ENCODE data around the gene GRID1.

Gene GRID1

GRCh38 chr10:85868627-85869499, 497.7 kb downstream of the GRID1 start:
- Mint-ChIP-seq H3K9me3 (no peaks in the 10 kb centered on the region), H3K27ac (no peak overlapping the region), H3K36me3 (ENCODE audit: low read depth) (no peaks in the 10 kb centered on the region), H3K4me3 (no peak overlapping the region), H3K27me3 (ENCODE audit: low read depth) (no peaks in the 10 kb centered on the region), H3K4me1 (ENCODE audit: low read depth) (no peaks in the 10 kb centered on the region)

DNA sequence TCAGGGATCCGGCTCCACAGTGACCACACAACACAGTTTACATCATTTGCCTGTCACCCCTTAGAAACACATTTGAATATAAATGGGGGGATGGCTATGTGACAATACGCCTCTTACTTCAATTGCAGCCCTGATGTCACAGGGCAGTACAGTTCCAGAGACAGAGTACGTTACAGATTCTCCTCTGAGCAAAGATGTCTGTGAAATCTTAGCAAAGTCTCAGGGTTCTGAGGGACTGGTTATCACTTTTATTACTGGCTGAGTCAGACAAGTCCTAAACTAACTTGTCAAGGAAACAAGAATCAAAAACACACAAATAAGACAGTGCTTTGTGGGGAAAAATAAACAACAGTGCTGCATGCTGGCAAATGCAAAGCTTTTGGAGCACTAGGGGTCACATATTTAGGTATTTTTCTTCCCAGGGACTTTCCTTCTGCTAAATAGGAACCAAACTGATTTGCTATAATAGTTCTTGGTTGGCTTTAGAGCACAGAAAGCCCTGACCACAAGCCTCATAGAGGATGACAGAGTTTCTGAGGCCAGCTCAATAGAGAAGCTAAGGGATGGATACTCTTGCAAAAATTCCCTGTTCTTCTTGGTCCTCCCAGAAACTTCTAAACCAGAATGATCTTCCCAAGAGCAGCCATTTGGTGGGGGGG, 501.6 kb downstream of the GRID1 start:
- H3K36me3 Mint-ChIP-seq (ENCODE audit: low read depth): no peaks in the 10 kb centered on the region
- no peak overlapping the region for H3K27ac Mint-ChIP-seq
- no peaks in the 10 kb centered on the region for H3K4me1 Mint-ChIP-seq (ENCODE audit: low read depth)
- H3K27me3 Mint-ChIP-seq (ENCODE audit: low read depth): no peaks in the 10 kb centered on the region
- H3K4me3 Mint-ChIP-seq: no peak overlapping the region
- H3K9me3 Mint-ChIP-seq: no peaks in the 10 kb centered on the region

GRCh38 chr10:85864173-85864549, 502.4 kb downstream of the GRID1 start:
- Mint-ChIP-seq H3K9me3 (no peaks in the 10 kb centered on the region), H3K27ac (no peak overlapping the region), H3K4me1 (ENCODE audit: low read depth) (no peaks in the 10 kb centered on the region), H3K36me3 (ENCODE audit: low read depth) (no peaks in the 10 kb centered on the region), H3K27me3 (ENCODE audit: low read depth) (no peaks in the 10 kb centered on the region), H3K4me3 (no peak overlapping the region)

DNA sequence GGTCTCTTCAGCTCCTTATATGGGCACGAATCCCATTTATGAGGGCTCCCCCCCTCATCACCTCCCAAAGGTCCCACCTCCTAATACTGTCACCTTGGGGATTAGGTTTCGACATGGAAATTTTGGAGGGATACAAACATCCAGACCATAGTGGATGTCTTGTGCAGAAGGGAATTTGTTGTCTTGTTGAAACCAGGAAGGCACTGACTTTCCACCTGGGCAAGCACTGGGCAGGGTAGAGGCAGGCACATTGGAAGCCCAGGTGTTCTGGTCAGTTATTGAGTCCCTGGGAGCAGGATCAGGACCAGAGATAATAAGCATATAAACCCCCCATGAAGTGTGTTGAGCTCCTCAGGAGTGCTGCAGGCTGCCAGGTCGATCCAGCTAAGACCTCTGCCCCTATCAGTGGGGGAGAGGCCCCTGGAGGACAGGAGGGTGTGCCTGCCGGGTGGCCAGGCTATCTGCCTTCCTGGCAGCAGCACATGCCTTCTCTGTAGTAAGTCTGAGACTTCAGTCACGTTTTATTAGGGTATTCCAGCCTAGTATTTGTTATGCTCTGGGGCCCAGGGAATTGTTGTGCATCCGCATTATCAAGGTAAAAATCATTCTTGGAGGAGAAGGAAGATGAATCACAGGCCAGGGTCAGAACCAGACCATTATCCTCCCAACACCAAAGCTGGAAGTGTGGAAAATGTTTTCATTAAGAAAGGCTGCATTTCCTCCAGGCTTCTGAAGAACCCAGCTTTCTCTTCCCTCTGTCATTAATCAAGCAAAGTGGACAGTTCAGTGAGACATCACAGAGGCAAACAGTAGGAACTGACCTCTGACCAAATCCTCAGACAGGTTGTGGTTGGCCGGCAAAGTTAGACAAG, 503.1 kb downstream of the GRID1 start:
- Mint-ChIP-seq H3K4me1 (ENCODE audit: low read depth) (no peaks in the 10 kb centered on the region), H3K4me3 (no peak overlapping the region), H3K27me3 (ENCODE audit: low read depth) (no peaks in the 10 kb centered on the region), H3K27ac (no peak overlapping the region), H3K9me3 (no peaks in the 10 kb centered on the region), H3K36me3 (ENCODE audit: low read depth) (no peaks in the 10 kb centered on the region)

- no peaks in the 10 kb centered on the region for H3K9me3 Mint-ChIP-seq
- H3K4me3 Mint-ChIP-seq: no peak overlapping the region
- H3K36me3 Mint-ChIP-seq (ENCODE audit: low read depth): no peaks in the 10 kb centered on the region
- no peaks in the 10 kb centered on the region for H3K27me3 Mint-ChIP-seq (ENCODE audit: low read depth)
- no peaks in the 10 kb centered on the region for H3K4me1 Mint-ChIP-seq (ENCODE audit: low read depth)
- no peak overlapping the region for H3K27ac Mint-ChIP-seq
Measured at GRCh38 chr10:85862771-85863170, 503.8 kb downstream of the GRID1 start.

- Mint-ChIP-seq H3K9me3 (no peaks in the 10 kb centered on the region), H3K36me3 (ENCODE audit: low read depth) (no peaks in the 10 kb centered on the region), H3K27ac (no peak overlapping the region), H3K4me3 (no peak overlapping the region), H3K4me1 (ENCODE audit: low read depth) (no peaks in the 10 kb centered on the region), H3K27me3 (ENCODE audit: low read depth) (no peaks in the 10 kb centered on the region)
Measured at GRCh38 chr10:85861513-85862197, 504.9 kb downstream of the GRID1 start.

DNA sequence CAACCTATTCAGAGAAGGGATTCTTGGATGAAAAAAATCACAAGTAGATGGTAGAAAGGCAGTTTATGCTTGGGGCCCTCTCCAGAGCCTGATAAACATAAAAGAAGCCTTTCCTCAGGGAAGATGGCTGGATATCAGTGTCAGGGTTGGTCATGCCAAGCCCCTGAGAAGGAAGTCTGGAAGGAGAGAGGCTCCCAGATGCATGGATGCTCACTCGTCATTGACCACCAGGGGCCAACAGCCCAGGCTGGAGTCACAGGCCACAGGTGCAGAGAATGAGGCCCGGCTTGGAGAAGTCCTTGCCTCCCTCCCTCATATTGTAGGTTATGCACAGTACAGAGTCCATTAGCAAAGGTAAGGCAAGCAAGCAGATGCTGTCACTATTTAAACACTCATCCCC, 506.7 kb downstream of the GRID1 start:
- Mint-ChIP-seq H3K9me3 (no peaks in the 10 kb centered on the region), H3K27me3 (ENCODE audit: low read depth) (no peaks in the 10 kb centered on the region), H3K4me3 (no peak overlapping the region), H3K4me1 (ENCODE audit: low read depth) (no peaks in the 10 kb centered on the region), H3K36me3 (ENCODE audit: low read depth) (no peaks in the 10 kb centered on the region), H3K27ac (no peak overlapping the region)

GRCh38 chr10:85858776-85859515, 507.6 kb downstream of the GRID1 start:
- H3K4me1 Mint-ChIP-seq (ENCODE audit: low read depth): no peaks in the 10 kb centered on the region
- no peak overlapping the region for H3K4me3 Mint-ChIP-seq
- H3K27ac Mint-ChIP-seq: no peak overlapping the region
- no peaks in the 10 kb centered on the region for H3K36me3 Mint-ChIP-seq (ENCODE audit: low read depth)
- H3K9me3 Mint-ChIP-seq: no peaks in the 10 kb centered on the region
- no peaks in the 10 kb centered on the region for H3K27me3 Mint-ChIP-seq (ENCODE audit: low read depth)

DNA sequence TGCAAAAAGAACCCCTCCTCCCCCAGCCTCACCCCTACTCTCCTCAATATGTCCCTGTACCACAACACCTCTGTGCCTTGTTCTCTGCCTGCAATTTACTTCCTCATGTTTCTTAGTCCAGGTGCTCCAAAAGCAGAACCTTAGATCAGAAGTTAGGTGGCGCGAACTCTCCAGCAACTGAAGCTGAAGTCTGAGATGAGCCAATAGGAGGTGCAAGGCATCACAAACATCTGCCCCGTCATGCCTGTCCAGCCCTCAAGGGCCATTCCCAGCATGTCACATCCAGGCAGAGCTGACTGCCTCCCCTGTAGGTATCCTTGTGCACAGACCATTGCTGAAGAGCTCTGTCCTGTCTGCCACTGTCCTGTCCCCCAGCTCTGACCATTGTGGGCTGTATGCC, 508.8 kb downstream of the GRID1 start:
- Mint-ChIP-seq H3K27ac (no peak overlapping the region), H3K9me3 (no peaks in the 10 kb centered on the region), H3K4me1 (ENCODE audit: low read depth) (no peaks in the 10 kb centered on the region), H3K27me3 (ENCODE audit: low read depth) (no peaks in the 10 kb centered on the region), H3K4me3 (no peak overlapping the region), H3K36me3 (ENCODE audit: low read depth) (no peaks in the 10 kb centered on the region)

DNA sequence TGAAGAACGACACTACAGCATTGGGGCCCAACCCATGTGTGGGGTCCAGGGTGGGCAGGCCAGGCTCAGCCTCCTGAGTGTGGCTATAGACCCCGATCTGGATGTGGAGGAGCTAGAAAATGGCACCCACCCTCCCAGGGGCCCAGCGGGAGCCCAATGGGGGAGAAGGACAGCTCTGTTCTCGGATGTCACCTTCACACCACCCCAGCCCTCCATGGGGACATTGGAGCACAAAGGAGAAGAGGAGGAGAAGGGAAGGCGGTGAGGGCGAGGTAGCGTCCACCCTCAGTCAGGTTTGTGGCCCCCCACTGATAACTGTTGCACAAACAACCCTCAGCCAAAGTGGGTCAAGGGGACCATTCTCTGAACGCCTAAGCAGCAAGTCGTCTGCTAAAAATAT, 509.3 kb downstream of the GRID1 start:
- H3K9me3 Mint-ChIP-seq: no peaks in the 10 kb centered on the region
- H3K27ac Mint-ChIP-seq: no peak overlapping the region
- H3K36me3 Mint-ChIP-seq (ENCODE audit: low read depth): no peaks in the 10 kb centered on the region
- H3K27me3 Mint-ChIP-seq (ENCODE audit: low read depth): no peaks in the 10 kb centered on the region
- H3K4me1 Mint-ChIP-seq (ENCODE audit: low read depth): no peaks in the 10 kb centered on the region
- no peak overlapping the region for H3K4me3 Mint-ChIP-seq

DNA sequence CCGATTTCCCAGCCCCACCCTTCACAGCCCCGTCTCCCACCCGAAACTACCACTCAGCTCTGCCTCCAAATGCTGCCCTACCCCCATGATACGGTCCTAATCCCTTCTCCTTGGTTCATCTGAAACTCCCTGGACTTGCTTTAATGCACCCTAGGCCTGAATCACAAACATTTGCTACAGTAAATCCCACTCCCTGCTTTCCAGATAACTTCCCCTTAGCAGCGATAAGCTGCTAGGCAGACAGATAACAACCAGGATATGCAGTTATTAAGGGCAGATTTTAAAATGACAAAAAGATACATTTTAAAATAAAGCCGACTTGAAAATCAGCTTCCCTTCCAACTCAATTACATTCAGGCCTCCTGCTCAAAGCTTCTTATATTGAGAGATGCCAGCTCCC, 514.7 kb downstream of the GRID1 start:
- Mint-ChIP-seq H3K27me3 (ENCODE audit: low read depth) (no peaks in the 10 kb centered on the region), H3K4me1 (ENCODE audit: low read depth) (no peaks in the 10 kb centered on the region), H3K4me3 (no peak overlapping the region), H3K36me3 (ENCODE audit: low read depth) (no peaks in the 10 kb centered on the region), H3K27ac (no peak overlapping the region), H3K9me3 (no peaks in the 10 kb centered on the region)

- Mint-ChIP-seq H3K9me3 (no peaks in the 10 kb centered on the region), H3K27me3 (ENCODE audit: low read depth) (no peaks in the 10 kb centered on the region), H3K4me1 (ENCODE audit: low read depth) (no peaks in the 10 kb centered on the region), H3K36me3 (ENCODE audit: low read depth) (no peaks in the 10 kb centered on the region), H3K4me3 (no peak overlapping the region), H3K27ac (no peak overlapping the region)
Measured at GRCh38 chr10:85851325-85851724, 515.3 kb downstream of the GRID1 start.

DNA sequence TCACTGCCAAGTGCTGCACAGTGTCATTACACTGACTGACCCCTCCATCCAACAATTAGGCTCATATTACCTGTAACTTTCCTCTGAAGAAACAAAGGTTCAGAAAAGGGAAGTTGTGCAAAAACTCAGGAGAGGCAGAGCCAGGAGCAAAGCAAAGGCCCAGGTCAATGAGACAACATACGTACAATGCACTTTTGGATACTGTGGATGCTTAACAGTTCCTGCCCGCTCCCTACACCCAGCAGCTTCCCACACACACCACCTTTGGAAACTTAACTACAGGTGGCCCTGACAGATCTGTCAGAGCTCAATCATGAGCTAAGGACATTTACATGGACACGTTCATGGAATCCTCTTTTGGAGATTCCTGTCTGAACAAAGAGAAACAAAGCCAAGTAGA, 515.9 kb downstream of the GRID1 start:
- Mint-ChIP-seq H3K9me3 (no peaks in the 10 kb centered on the region), H3K36me3 (ENCODE audit: low read depth) (no peaks in the 10 kb centered on the region), H3K27me3 (ENCODE audit: low read depth) (no peaks in the 10 kb centered on the region), H3K27ac (no peak overlapping the region), H3K4me3 (no peak overlapping the region), H3K4me1 (ENCODE audit: low read depth) (no peaks in the 10 kb centered on the region)

DNA sequence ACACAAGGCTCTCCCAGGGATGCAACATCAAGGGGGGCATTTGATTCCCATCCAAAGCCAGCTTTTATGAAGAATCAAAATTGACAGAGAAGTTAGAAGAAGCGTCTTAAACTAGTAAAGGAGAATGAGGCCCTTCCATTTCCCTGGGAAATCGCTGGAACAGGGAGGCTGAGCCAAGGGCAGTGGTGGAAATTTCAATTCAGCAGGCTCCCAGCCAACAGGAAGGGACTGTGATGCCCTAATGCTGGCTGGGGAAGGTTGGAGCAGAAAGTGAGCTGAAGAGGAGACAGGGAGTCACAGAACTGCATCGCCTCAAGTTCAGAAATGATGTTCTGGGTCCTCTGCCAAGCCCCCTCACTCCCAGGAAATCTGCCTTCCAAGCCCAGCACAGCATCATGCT, 517.3 kb downstream of the GRID1 start:
- Mint-ChIP-seq H3K4me3 (no peak overlapping the region), H3K9me3 (no peaks in the 10 kb centered on the region), H3K27ac (no peak overlapping the region), H3K4me1 (ENCODE audit: low read depth) (no peaks in the 10 kb centered on the region), H3K36me3 (ENCODE audit: low read depth) (no peaks in the 10 kb centered on the region), H3K27me3 (ENCODE audit: low read depth) (no peaks in the 10 kb centered on the region)
